GM12801 (cell line): ENCODE results near the gene FAM13A.

Experiments
- TF ChIP-seq, protein P1 (sequence below): IDR thresholded peaks from one replicate; pipeline ENCODE4 v1.5.1; 2011; ENCODE audit warnings: control low read depth; ENCODE audit not compliant: insufficient read length; ENCODE audit errors: extremely low read depth

FAM13A gene

GRCh38 chr4:88957570-88957969, 99.4 kb downstream of the FAM13A start:
- TF ChIP-seq, protein P1, sequence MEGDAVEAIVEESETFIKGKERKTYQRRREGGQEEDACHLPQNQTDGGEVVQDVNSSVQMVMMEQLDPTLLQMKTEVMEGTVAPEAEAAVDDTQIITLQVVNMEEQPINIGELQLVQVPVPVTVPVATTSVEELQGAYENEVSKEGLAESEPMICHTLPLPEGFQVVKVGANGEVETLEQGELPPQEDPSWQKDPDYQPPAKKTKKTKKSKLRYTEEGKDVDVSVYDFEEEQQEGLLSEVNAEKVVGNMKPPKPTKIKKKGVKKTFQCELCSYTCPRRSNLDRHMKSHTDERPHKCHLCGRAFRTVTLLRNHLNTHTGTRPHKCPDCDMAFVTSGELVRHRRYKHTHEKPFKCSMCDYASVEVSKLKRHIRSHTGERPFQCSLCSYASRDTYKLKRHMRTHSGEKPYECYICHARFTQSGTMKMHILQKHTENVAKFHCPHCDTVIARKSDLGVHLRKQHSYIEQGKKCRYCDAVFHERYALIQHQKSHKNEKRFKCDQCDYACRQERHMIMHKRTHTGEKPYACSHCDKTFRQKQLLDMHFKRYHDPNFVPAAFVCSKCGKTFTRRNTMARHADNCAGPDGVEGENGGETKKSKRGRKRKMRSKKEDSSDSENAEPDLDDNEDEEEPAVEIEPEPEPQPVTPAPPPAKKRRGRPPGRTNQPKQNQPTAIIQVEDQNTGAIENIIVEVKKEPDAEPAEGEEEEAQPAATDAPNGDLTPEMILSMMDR = no peak

- TF ChIP-seq, protein P1 = no peak
Observed at GRCh38 chr4:88955580-88956380, 101.2 kb downstream of the FAM13A start.

DNA sequence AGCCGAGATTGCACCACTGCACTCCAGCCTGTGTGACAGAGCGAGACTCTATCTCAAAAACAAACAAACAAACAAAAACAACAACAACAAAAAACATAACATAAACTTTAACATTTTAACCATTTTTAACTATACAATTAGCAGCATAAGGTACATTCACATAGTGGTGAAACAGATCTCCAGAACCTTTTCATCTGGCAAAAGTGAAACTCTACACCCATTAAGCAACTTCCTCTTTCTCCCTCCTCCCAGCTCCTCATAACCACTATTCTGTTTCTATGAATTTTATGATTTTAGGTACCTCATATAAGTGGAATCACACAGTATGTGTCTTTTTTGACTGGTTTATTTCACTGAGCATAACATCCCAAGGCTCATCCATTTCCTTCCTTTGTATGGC, 103.6 kb downstream of the FAM13A start:
- TF ChIP-seq, protein P1 = no peak

GRCh38 chr4:88952081-88952480, 104.9 kb downstream of the FAM13A start:
- TF ChIP-seq, protein P1 = no peak

GRCh38 chr4:88949605-88950004, 107.4 kb downstream of the FAM13A start:
- TF ChIP-seq, protein P1 = no peak

DNA sequence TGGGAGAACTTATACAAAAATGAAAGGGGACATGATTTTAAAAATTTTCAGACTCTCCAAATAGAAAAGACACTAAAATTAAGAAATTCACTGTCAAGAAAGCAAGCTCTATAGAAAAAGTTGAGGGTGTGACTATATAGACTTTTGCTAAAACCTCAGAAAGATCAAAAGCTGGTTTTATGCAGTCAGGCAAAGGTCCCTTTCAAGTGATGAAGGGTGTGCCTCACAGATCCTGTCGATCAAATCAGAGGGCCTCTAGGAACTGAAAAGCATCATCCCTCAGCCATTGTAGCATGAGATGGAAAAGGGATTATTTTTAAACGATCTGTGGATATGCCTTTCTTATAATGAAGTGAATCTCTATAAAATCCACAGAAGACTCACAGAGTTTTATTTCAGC, 116.5 kb downstream of the FAM13A start:
- TF ChIP-seq, protein P1 = no peak

DNA sequence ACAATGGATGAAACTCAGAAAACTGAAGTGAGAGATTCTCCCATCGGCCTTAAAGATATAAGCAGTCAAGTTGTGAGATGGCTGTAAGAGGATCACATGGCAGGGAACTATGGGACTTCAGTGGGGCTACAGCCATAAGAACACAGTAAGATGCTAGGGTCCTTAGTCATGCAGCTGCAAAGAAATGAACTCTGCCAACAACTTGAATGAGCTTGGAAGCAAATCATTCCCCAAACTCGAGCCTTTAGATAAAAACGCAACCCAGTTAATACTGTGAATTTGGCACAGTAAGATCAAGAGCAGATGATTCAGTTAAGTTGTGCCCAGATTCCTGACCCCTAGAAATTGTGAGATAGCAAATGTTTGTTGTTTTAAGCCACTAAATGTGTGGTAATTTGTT, 117.3 kb downstream of the FAM13A start:
- TF ChIP-seq, protein P1 = no peak
